ENCODE data around the gene GDAP1L1. TPM values are rescaled to one million over a fixed set of nuclear protein-coding genes. Genes with fewer than 3 reads are reported as not detected.
"Not testable (repeated sequence)": the region's sequence is repeated elsewhere in the genome, so short reads cannot be mapped to it uniquely, and the experiment has no call there.

Gene GDAP1L1
- total RNA-seq, 1 donor from 2014 or later, result 121 TPM

DNA sequence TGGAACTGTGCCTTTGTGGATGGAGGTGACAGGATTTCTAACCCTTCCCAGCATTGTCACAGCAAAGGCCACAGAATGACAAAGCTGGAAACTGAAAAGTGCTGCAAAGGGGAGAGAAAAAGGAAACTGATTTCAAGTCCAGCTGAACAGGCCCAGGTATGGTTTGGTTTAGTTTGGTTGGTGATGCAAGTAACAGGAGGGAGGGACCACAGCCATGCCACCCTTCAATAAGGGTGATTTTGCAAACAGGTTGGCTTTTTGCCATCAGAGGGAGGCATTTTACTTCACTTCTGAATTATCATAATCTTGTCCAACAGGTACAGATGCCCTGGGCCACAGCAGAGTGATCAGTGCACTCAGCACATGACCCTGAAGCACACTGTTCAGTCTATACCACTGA lies 57.3 kb downstream of the GDAP1L1 start:
- no peak for DNase-seq

- DNase-seq, result no peak
These were observed 59.8 kb downstream of the GDAP1L1 start for GRCh38 chr20:44306927-44307326.

DNA sequence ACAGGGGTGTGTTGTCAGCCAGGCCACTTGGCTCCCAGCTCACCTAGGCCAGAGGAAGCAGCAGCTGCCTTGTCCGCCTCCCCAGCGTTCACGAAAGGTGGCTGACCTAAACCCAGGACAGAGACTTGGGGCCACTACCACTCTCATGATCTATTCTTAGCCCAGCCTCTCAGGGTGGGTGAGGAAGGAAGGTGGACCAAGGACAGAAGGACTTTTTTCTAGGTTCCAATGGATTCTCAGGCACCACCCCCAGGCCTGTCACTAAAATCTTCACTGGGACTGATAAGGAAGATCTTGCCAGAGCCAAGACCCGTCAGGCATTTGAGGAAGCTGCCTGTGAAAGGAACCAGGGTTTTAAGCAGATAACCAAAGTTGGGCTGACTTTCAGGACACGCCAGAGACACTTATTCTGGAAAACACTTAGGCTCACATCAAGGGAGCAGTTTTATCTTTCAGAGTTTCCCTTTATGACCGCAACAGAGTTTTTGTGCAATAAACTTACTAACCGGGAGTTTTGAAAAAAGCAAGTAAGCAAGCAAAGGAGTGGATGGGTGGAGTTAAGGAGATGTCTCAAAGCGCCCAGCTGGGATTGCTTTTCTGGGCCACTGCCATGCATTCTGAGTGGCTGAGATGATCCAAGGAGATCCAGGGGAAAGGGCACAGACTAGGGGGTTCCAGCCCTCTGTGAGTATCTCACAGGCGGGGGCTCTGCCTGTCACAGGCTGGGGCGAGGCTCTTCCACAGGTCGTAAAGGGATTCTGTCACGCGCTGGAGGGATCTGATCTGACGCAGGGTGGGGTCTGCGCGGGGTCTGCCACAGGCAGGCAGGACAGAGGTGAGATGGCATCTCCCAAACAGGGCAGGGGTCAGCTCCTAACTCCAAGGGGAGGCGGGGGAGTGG lies 62.9 kb downstream of the GDAP1L1 start:
- DNase-seq, result no peak

- DNase-seq, result peak; percentile 89
These were observed 63.8 kb downstream of the GDAP1L1 start, which contains the start of gene FITM2 for GRCh38 chr20:44310664-44311639. TSS of gene FITM2 (minus strand) at chr20:44311202. CDS start at chr20:44311148, 54 bp downstream.

GRCh38 chr20:44314870-44315269 lies 67.8 kb downstream of the GDAP1L1 start:
- DNase-seq, result no peak

- DNase-seq, result no peak
These were observed 72.8 kb downstream of the GDAP1L1 start for GRCh38 chr20:44319839-44320422.

GRCh38 chr20:44324343-44324742 lies 77.2 kb downstream of the GDAP1L1 start:
- no peak for DNase-seq

DNA sequence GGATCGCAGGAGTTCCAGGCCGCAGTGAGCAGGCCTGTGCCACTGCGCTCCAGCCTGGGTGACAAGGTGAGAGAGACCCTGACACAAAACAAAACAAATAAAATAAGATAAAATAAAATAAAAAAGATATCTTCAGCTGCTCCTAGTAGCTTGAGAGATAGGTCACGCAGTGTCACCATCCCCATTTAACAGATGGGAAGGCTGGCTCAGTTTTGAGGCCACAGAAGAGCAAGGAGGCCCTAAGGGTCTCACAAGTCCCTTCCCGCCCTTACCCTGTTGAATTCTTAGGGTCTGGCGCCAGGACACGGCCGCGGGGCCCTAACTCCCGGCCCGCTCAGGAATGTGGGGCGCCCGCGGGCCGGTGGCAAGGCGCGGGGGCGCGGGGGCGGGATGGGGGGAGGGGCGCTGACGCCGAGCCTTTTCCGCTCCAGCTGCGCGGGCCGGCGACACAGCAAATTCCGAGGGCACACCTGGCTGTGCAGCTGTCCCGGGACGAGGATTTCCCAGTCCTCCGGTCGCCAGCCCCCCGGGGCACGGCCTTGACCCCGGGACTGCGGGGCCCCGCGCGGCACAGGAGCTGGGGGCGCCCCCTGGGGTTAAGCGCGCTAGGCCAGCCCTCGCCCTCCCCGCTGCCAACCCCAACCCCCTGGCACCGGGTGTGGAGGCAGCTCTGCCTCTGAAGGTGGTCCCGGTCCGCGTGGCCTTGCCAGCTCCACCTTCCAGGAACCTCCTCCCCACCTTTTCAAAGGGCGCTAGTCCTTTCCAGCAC lies 79.5 kb downstream of the GDAP1L1 start:
- no peak for DNase-seq

DNA sequence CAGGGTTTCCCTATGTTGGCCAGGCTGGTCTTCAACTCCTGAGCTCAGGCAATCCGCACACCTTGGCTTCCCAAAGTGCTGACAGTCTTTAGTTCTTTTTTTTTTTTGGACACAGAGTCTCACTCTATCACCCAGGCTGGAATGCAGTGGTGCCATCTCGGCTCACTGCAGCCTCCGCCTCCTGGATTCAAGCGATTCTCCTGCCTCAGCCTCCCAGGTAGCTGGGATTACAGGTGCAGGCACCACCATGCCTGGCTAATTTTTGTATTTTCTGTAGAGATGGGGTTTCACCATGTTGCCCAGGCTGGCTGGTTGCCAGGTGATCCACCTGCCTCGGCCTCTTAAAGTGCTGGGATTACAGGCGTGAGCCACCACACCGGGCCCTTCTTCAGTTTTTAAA lies 80.6 kb downstream of the GDAP1L1 start:
- not testable (repeated sequence) for DNase-seq

GRCh38 chr20:44328428-44328827 lies 81.3 kb downstream of the GDAP1L1 start:
- DNase-seq, result no peak

Other genes starting within 250 kb of the GDAP1L1 start
- gene JPH2, start 60.1 kb upstream of the GDAP1L1 start, total RNA-seq, result 0.16 TPM
- 35.9 TPM for gene OSER1, start 36.5 kb upstream of the GDAP1L1 start, total RNA-seq
- 9.8 TPM for gene FITM2, start 63.9 kb downstream of the GDAP1L1 start, total RNA-seq
- not detected for gene R3HDML, start 89.7 kb downstream of the GDAP1L1 start, total RNA-seq
- gene HNF4A, start 108.4 kb downstream of the GDAP1L1 start, total RNA-seq, result not detected
- 8.3 TPM for gene TTPAL, start 228.6 kb downstream of the GDAP1L1 start, total RNA-seq